Measurements from ENCODE around the gene NYNRIN. TPM values are rescaled to one million over a fixed set of nuclear protein-coding genes. Genes with fewer than 3 reads are reported as not detected.

Gene NYNRIN
- polyA plus RNA-seq, 1 donor from 2014 or later, result 5.7 TPM

GRCh38 chr14:24392325-24393091 is 6.3 kb upstream of the NYNRIN start:
- no peak overlapping the region for H3K4me2 ChIP-seq (ENCODE audit: low read length)
- H3K4me3 ChIP-seq (ENCODE audit: low read length), result no peak overlapping the region
- H3K27me3 ChIP-seq (ENCODE audit: insufficient read depth, low read depth, low read length), result no peaks in the 10 kb centered on the region
- no peak overlapping the region for H3K9ac ChIP-seq (ENCODE audit: low read length)
- no peak overlapping the region for H2AFZ ChIP-seq (ENCODE audit: low read depth, low read length)
- H3K9me2 ChIP-seq (ENCODE audit: insufficient read depth, low read length), result no peaks in the 10 kb centered on the region
- TF ChIP-seq RAD21 (conservative IDR thresholded peaks at IDR 0.05) (no peak), TAF1 (IDR thresholded peaks at IDR 0.05; ENCODE audit: low read depth) (no peak), POLR2AphosphoS5 (IDR thresholded peaks at IDR 0.05) (no peak), SMC3 (conservative IDR thresholded peaks at IDR 0.05; ENCODE audit: poor library complexity) (no peak), MXI1 (conservative IDR thresholded peaks at IDR 0.05; ENCODE audit: poor library complexity, severe bottlenecking) (no peak), EZH2 (IDR thresholded peaks at IDR 0.05; ENCODE audit: borderline replicate concordance, insufficient read depth, low read length, poor library complexity, severe bottlenecking) (no peak), EP300 (conservative IDR thresholded peaks at IDR 0.05; ENCODE audit: poor library complexity, severe bottlenecking) (no peak)
- TF ChIP-seq, protein P1, sequence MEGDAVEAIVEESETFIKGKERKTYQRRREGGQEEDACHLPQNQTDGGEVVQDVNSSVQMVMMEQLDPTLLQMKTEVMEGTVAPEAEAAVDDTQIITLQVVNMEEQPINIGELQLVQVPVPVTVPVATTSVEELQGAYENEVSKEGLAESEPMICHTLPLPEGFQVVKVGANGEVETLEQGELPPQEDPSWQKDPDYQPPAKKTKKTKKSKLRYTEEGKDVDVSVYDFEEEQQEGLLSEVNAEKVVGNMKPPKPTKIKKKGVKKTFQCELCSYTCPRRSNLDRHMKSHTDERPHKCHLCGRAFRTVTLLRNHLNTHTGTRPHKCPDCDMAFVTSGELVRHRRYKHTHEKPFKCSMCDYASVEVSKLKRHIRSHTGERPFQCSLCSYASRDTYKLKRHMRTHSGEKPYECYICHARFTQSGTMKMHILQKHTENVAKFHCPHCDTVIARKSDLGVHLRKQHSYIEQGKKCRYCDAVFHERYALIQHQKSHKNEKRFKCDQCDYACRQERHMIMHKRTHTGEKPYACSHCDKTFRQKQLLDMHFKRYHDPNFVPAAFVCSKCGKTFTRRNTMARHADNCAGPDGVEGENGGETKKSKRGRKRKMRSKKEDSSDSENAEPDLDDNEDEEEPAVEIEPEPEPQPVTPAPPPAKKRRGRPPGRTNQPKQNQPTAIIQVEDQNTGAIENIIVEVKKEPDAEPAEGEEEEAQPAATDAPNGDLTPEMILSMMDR (IDR thresholded peaks at IDR 0.05; ENCODE audit: poor library complexity, severe bottlenecking), result no peak
- TF ChIP-seq, protein P2, sequence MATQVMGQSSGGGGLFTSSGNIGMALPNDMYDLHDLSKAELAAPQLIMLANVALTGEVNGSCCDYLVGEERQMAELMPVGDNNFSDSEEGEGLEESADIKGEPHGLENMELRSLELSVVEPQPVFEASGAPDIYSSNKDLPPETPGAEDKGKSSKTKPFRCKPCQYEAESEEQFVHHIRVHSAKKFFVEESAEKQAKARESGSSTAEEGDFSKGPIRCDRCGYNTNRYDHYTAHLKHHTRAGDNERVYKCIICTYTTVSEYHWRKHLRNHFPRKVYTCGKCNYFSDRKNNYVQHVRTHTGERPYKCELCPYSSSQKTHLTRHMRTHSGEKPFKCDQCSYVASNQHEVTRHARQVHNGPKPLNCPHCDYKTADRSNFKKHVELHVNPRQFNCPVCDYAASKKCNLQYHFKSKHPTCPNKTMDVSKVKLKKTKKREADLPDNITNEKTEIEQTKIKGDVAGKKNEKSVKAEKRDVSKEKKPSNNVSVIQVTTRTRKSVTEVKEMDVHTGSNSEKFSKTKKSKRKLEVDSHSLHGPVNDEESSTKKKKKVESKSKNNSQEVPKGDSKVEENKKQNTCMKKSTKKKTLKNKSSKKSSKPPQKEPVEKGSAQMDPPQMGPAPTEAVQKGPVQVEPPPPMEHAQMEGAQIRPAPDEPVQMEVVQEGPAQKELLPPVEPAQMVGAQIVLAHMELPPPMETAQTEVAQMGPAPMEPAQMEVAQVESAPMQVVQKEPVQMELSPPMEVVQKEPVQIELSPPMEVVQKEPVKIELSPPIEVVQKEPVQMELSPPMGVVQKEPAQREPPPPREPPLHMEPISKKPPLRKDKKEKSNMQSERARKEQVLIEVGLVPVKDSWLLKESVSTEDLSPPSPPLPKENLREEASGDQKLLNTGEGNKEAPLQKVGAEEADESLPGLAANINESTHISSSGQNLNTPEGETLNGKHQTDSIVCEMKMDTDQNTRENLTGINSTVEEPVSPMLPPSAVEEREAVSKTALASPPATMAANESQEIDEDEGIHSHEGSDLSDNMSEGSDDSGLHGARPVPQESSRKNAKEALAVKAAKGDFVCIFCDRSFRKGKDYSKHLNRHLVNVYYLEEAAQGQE (IDR thresholded peaks at IDR 0.05; ENCODE audit: borderline replicate concordance), result no peak
- no peaks in the 10 kb centered on the region for H4K20me1 ChIP-seq (ENCODE audit: insufficient read depth)
- H3K79me2 ChIP-seq (replicated peaks; ENCODE audit: insufficient read depth, low read length), result no peaks in the 10 kb centered on the region
- H3K36me3 ChIP-seq (ENCODE audit: insufficient read depth, low read length), result no peaks in the 10 kb centered on the region
- H3K27ac ChIP-seq (ENCODE audit: low read length), result no peak overlapping the region
- no peaks in the 10 kb centered on the region for H3F3A ChIP-seq (ENCODE audit: insufficient read depth, low read length, poor library complexity, severe bottlenecking)
- no peaks in the 10 kb centered on the region for H3K9me3 ChIP-seq (ENCODE audit: low read length)

DNA sequence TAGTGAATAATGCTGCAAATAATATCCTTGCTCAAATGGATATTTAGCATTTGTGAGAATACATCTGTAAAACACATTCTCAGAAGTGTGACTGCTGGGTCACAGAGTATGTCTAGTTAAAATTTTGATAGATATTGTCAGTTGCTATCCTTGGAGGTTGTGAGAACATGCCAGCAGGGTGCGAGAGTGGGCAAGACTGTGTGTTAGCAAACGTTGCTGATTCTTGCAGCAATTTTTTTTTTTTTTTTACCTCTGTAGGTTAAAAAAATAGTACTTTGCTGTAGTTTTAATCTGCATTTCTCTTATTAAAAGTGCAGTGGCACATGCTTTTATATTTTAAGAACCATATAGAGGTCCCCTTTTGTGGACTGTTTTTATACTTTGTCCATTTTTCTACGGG is 4.5 kb upstream of the NYNRIN start:
- Histone ChIP-seq H3K4me2 (ENCODE audit: low read length) (no peak overlapping the region), H3K79me2 (replicated peaks; ENCODE audit: insufficient read depth, low read length) (no peaks in the 10 kb centered on the region), H3K4me3 (ENCODE audit: low read length) (no peak overlapping the region), H3K27ac (ENCODE audit: low read length) (no peak overlapping the region), H3K9me3 (ENCODE audit: low read length) (no peaks in the 10 kb centered on the region), H3K9ac (ENCODE audit: low read length) (no peak overlapping the region), H3K36me3 (ENCODE audit: insufficient read depth, low read length) (no peaks in the 10 kb centered on the region), H4K20me1 (ENCODE audit: insufficient read depth) (no peaks in the 10 kb centered on the region), H3F3A (ENCODE audit: insufficient read depth, low read length, poor library complexity, severe bottlenecking) (no peaks in the 10 kb centered on the region), H2AFZ (ENCODE audit: low read depth, low read length) (no peak overlapping the region), H3K9me2 (ENCODE audit: insufficient read depth, low read length) (no peaks in the 10 kb centered on the region), H3K27me3 (ENCODE audit: insufficient read depth, low read depth, low read length) (no peaks in the 10 kb centered on the region)
- TF ChIP-seq, protein P1 (IDR thresholded peaks at IDR 0.05; ENCODE audit: poor library complexity, severe bottlenecking), result no peak
- TF ChIP-seq, protein P2 (IDR thresholded peaks at IDR 0.05; ENCODE audit: borderline replicate concordance), result no peak
- TF ChIP-seq MXI1 (conservative IDR thresholded peaks at IDR 0.05; ENCODE audit: poor library complexity, severe bottlenecking) (no peak), EZH2 (IDR thresholded peaks at IDR 0.05; ENCODE audit: borderline replicate concordance, insufficient read depth, low read length, poor library complexity, severe bottlenecking) (no peak), SMC3 (conservative IDR thresholded peaks at IDR 0.05; ENCODE audit: poor library complexity) (no peak), EP300 (conservative IDR thresholded peaks at IDR 0.05; ENCODE audit: poor library complexity, severe bottlenecking) (no peak), RAD21 (conservative IDR thresholded peaks at IDR 0.05) (no peak), TAF1 (IDR thresholded peaks at IDR 0.05; ENCODE audit: low read depth) (no peak), POLR2AphosphoS5 (IDR thresholded peaks at IDR 0.05) (no peak)

Data from neural cell (in vitro differentiated cells).